ENCODE results near the gene MRPL19. TPM values are rescaled to one million over a fixed set of nuclear protein-coding genes. Genes with fewer than 3 reads are reported as not detected.

Gene MRPL19
- total and polyA plus RNA-seq, 2 of the 13 experiments (the other 11 are each of a cell fraction or from before 2014, with no cell fraction given): 43.2 to 163 TPM

DNA sequence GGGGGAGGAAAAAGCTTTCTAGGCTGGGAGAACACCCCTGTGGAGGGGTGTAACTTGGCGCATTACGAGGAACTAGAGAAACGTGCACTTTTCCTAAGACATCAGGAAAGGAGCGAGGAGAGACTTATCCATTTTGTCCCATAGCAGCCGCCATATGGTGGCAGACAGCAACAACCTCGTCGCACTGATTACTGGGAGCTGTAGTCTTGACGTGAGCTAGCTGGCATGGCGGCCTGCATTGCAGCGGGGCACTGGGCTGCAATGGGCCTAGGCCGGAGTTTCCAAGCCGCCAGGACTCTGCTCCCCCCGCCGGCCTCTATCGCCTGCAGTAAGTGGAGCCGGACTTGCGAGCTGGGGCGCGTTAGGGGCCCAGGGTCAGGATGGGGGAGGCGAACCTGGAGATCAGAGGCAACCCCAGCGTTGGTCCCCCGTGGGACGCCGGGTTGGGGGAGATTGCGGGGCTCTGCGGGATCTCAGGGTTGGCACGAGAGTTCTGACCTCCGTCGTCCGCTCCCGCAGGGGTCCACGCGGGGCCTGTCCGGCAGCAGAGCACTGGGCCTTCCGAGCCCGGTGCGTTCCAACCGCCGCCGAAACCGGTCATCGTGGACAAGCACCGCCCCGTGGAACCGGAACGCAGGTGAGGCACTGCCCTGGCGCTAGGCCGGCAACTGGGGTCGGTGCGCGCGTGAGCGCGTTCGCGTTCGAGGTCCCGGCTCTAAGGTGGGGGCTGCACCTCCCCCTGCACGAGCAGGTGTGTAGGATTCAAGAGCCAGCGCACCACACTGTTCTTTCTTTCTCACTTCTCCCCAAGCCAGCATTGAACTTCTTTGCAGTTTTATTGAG, at the start of gene MRPL19 (continued):
- no peak; the same call in none of the 2 replicates for TF ChIP-seq WIZ (CRISPR knock-in tag; IDR thresholded peaks at IDR 0.05)
- TF ChIP-seq ISX (CRISPR knock-in tag; conservative IDR thresholded peaks at IDR 0.05): 0 out of 2 replicates have a peak, but pooled peaks have one; percentile 59
- no peak for TF ChIP-seq NFIC (IDR thresholded peaks at IDR 0.05; ENCODE audit: low read length)
- no peak; the same call in 1 of the 2 replicates for TF ChIP-seq ZC3H4 (CRISPR knock-in tag; IDR thresholded peaks at IDR 0.05; ENCODE audit: borderline replicate concordance)
- TF ChIP-seq CHCHD3 (CRISPR knock-in tag; IDR thresholded peaks at IDR 0.05): peak; percentile 83; the same call in 1 of the 2 replicates
- TF ChIP-seq HDAC2 (CRISPR knock-in tag; IDR thresholded peaks at IDR 0.05): peak; percentile 80
- peak; percentile 85; the same call in 1 of the 2 replicates for TF ChIP-seq ARHGAP35 (CRISPR knock-in tag; IDR thresholded peaks at IDR 0.05; ENCODE audit: borderline replicate concordance)
- no peak; the same call in none of the 2 replicates for TF ChIP-seq NFE2L1 (CRISPR knock-in tag; IDR thresholded peaks at IDR 0.05; ENCODE audit: borderline replicate concordance)
- TF ChIP-seq HMG20B (CRISPR knock-in tag; conservative IDR thresholded peaks at IDR 0.05): no peak
- TF ChIP-seq GTF3A (CRISPR knock-in tag; conservative IDR thresholded peaks at IDR 0.05): no peak
- no peak; the same call in 1 of the 2 replicates for TF ChIP-seq GTF2F1 (IDR thresholded peaks at IDR 0.05; ENCODE audit: low read length)
- peak; percentile 95 for TF ChIP-seq AHR (CRISPR knock-in tag; IDR thresholded peaks at IDR 0.05)
- TF ChIP-seq SCMH1 (CRISPR knock-in tag; IDR thresholded peaks at IDR 0.05; ENCODE audit: borderline replicate concordance): no peak
- no peak for TF ChIP-seq CBX2 (IDR thresholded peaks at IDR 0.05; ENCODE audit: low read depth, low read length)
- TF ChIP-seq CBX2 (CRISPR knock-in tag; IDR thresholded peaks at IDR 0.05; ENCODE audit: low read depth): peak; percentile 88; the same call in 1 of the 2 replicates
- peak; percentile 89 for TF ChIP-seq SAP130 (CRISPR knock-in tag; IDR thresholded peaks at IDR 0.05; ENCODE audit: low read depth)
- no peak; the same call in 1 of the 2 replicates for TF ChIP-seq JDP2 (CRISPR knock-in tag; IDR thresholded peaks at IDR 0.05; ENCODE audit: borderline replicate concordance)
- no peak for TF ChIP-seq CEBPZ (IDR thresholded peaks at IDR 0.05; ENCODE audit: low read length)
- 0 out of 2 replicates have a peak, but pooled peaks have one; percentile 80 for TF ChIP-seq ZNF569 (CRISPR knock-in tag; IDR thresholded peaks at IDR 0.05; ENCODE audit: borderline replicate concordance)
- no peak for TF ChIP-seq ATAD3A (CRISPR knock-in tag; IDR thresholded peaks at IDR 0.05)
- peak; percentile 96 for TF ChIP-seq KMT2A (CRISPR knock-in tag; IDR thresholded peaks at IDR 0.05)
- TF ChIP-seq RARG (CRISPR knock-in tag; IDR thresholded peaks at IDR 0.05; ENCODE audit: low read depth): peak; percentile 77; the same call in 1 of the 2 replicates
- TF ChIP-seq PITX1 (CRISPR knock-in tag; IDR thresholded peaks at IDR 0.05): peak; percentile 85
- TF ChIP-seq ZNF557 (CRISPR knock-in tag; IDR thresholded peaks at IDR 0.05): peak; percentile 83; the same call in 1 of the 2 replicates
- TF ChIP-seq HNRNPH1 (optimal IDR thresholded peaks at IDR 0.05; ENCODE audit: low read depth, low read length): no peak
- 0 out of 2 replicates have a peak, but pooled peaks have one; percentile 95 for TF ChIP-seq MZF1 (CRISPR knock-in tag; IDR thresholded peaks at IDR 0.05; ENCODE audit: borderline replicate concordance)
- no peak for TF ChIP-seq PCBP2 (optimal IDR thresholded peaks at IDR 0.05; ENCODE audit: low read depth, low read length, poor library complexity, severe bottlenecking)
- no peak for TF ChIP-seq ZNF576 (CRISPR knock-in tag; IDR thresholded peaks at IDR 0.05)
- TF ChIP-seq ZNF33A (CRISPR knock-in tag; IDR thresholded peaks at IDR 0.05; ENCODE audit: borderline replicate concordance): no peak

Data from HepG2 (cell line).